K562 (cell line): ENCODE results near the gene APOL2. TPM values are rescaled to one million over a fixed set of nuclear protein-coding genes. Genes with fewer than 3 reads are reported as not detected.
A peak's percentile ranks its signal among the peaks of the same experiment; 100 is the strongest.

Experiments used
- ARID2 ChIP-seq: fragments of 450-650 bp; IDR thresholded peaks from 2 replicates; pipeline ENCODE4 v1.6.1; 2017; ENCODE audit warnings: antibody characterized with exemption, mild to moderate bottlenecking
- BCL6 ChIP-seq: fragments of 250-450 bp; sonication (Bioruptor Pico); IDR thresholded peaks from 2 replicates; pipeline ENCODE4 v1.4.0; 2020
- BHLHE40 ChIP-seq: IDR thresholded peaks from 2 replicates; pipeline ENCODE4 v1.6.1; 2011; ENCODE audit warnings: low read length, improper control_type of control experiment
- ESRRA ChIP-seq: fragments of 450-650 bp; IDR thresholded peaks from 2 replicates; pipeline ENCODE4 v1.6.1; 2014; ENCODE audit warnings: low read depth, mild to moderate bottlenecking, moderate library complexity, borderline replicate concordance
- FOXJ2 ChIP-seq: fragments of 200-800 bp; sonication (Bioruptor generic); IDR thresholded peaks from 2 replicates; pipeline ENCODE4 v1.6.1; 2016; ENCODE audit warnings: missing genetic modification characterization, missing compliant biosample characterization
- HDGF ChIP-seq: fragments of 450-650 bp; IDR thresholded peaks from 2 replicates; pipeline ENCODE4 v1.6.1; 2016
- JUN ChIP-seq, 2 experiments: sonication (generic) in 1 of 2; formaldehyde crosslinking in 1 of 2; IDR thresholded peaks; 2 replicates each; pipeline versions ENCODE4 v1.6.1 to v1.8.0; 2012 to 2022; ENCODE audit warnings: borderline replicate concordance in 2 of 2, mild to moderate bottlenecking in 2 of 2, improper control_type of control experiment in 1 of 2, low read depth in 1 of 2, low read length in 1 of 2, missing genetic modification reagents in 1 of 2
- MXI1 ChIP-seq: IDR thresholded peaks from 2 replicates; pipeline ENCODE4 v1.6.1; 2011; ENCODE audit warnings: low read depth, mild to moderate bottlenecking, improper control_type of control experiment, low read length
- NFIC ChIP-seq: fragments of 450-650 bp; IDR thresholded peaks from 2 replicates; pipeline ENCODE4 v1.6.1; 2017; ENCODE audit warnings: mild to moderate bottlenecking, inconsistent platforms
- PHF8 ChIP-seq: fragments of 200-600 bp; sonication (generic); IDR thresholded peaks from 2 replicates; pipeline ENCODE4 v1.6.1; 2012; ENCODE audit warnings: mixed run types, mild to moderate bottlenecking, inconsistent platforms, low read length, moderate library complexity, borderline replicate concordance
- POLR2A ChIP-seq: fragments of 450-650 bp; conservative IDR thresholded peaks from 2 replicates; pipeline ENCODE4 v1.6.1; 2016
- RBFOX2 ChIP-seq: fragments of 200-400 bp; formaldehyde crosslinking; IDR thresholded peaks from 2 replicates; pipeline ENCODE4 v1.6.1; 2017; ENCODE audit warnings: low read depth, mild to moderate bottlenecking, low read length, moderate library complexity
- RCOR1 ChIP-seq, 2 experiments: IDR thresholded peaks; 2 replicates each; pipeline ENCODE4 v1.6.1; 2012; ENCODE audit warnings: low read depth in 2 of 2, low read length in 2 of 2, borderline replicate concordance in 1 of 2, improper control_type of control experiment in 1 of 2
- STAT5B ChIP-seq: fragments of 250-450 bp; sonication (Bioruptor Pico); IDR thresholded peaks from 2 replicates; pipeline ENCODE4 v1.8.0; 2021; ENCODE audit warnings: mild to moderate bottlenecking, inconsistent platforms
- TAF1 ChIP-seq: IDR thresholded peaks from 2 replicates; pipeline ENCODE4 v1.6.1; 2011; ENCODE audit warnings: mild to moderate bottlenecking, low read length, moderate library complexity; ENCODE audit not compliant: insufficient read depth, control insufficient read depth, severe bottlenecking; ENCODE audit errors: extremely low read depth
- polyA plus RNA-seq, 8 experiments: library from polyadenylated mRNA; depleted of rRNA in 4 of 8; stranded (reverse) in 5 of 8; unstranded in 3 of 8; fragments of >200 nt; fragmentation: Nextera tagmentation in 2 of 8; fragmentation: Illumina TruSeq in 1 of 8; extraction: Ambion mirVana in 2 of 8; extraction: Trizol in 1 of 8; gene quantifications; 2 replicates each; pipeline versions ENCODE4 v1.2.1 to v1.2.3, GENCODE V29; 2011 to 2014; ENCODE audit warnings: inconsistent platforms in 1 of 8, missing spikeins in 1 of 8
- total RNA-seq, 7 experiments: library from RNA; depleted of rRNA in 6 of 7; stranded (reverse); fragments of >200 nt in 6 of 7; fragmentation: Illumina TruSeq in 2 of 7; extraction: Trizol in 2 of 7; gene quantifications; 2 replicates each; pipeline versions ENCODE4 v1.2.1 to v1.2.3, GENCODE V29; 2011 to 2021; ENCODE audit warnings: low replicate concordance in 1 of 7
- TF ChIP-seq, protein P1 (sequence below), 3 experiments: IDR thresholded peaks in 2 of 3; conservative IDR thresholded peaks in 1 of 3; 2 replicates each; pipeline ENCODE4 v1.5.1; 2011 to 2012; ENCODE audit warnings: low read length in 3 of 3, mild to moderate bottlenecking in 3 of 3, control low read depth in 2 of 3, improper control_type of control experiment in 1 of 3, inconsistent platforms in 1 of 3, low read depth in 1 of 3, mixed read lengths in 1 of 3, moderate library complexity in 1 of 3; ENCODE audit not compliant: insufficient read depth in 2 of 3
- TF ChIP-seq, protein P2 (sequence below): fragments of 250-450 bp; sonication (Bioruptor Pico); IDR thresholded peaks from 2 replicates; pipeline ENCODE4 v1.5.0; 2021; ENCODE audit warnings: mild to moderate bottlenecking, moderate library complexity
- TF ChIP-seq, protein P3 (sequence below): sonication (generic); formaldehyde crosslinking; IDR thresholded peaks from 2 replicates; pipeline ENCODE4 v1.9.0; 2022; ENCODE audit warnings: mild to moderate bottlenecking, missing genetic modification reagents
- TF ChIP-seq, protein P4 (sequence below): conservative IDR thresholded peaks from 2 replicates; pipeline ENCODE4 v1.6.1; 2011; ENCODE audit warnings: low read depth, mild to moderate bottlenecking, low read length; ENCODE audit not compliant: control insufficient read depth

The APOL2 gene
- total and polyA plus RNA-seq, 9 of the 15 experiments (the other 6 are each of a cell fraction or from before 2014, with no cell fraction given), result 2.7 to 10.6 (median 8.9) TPM

DNA sequence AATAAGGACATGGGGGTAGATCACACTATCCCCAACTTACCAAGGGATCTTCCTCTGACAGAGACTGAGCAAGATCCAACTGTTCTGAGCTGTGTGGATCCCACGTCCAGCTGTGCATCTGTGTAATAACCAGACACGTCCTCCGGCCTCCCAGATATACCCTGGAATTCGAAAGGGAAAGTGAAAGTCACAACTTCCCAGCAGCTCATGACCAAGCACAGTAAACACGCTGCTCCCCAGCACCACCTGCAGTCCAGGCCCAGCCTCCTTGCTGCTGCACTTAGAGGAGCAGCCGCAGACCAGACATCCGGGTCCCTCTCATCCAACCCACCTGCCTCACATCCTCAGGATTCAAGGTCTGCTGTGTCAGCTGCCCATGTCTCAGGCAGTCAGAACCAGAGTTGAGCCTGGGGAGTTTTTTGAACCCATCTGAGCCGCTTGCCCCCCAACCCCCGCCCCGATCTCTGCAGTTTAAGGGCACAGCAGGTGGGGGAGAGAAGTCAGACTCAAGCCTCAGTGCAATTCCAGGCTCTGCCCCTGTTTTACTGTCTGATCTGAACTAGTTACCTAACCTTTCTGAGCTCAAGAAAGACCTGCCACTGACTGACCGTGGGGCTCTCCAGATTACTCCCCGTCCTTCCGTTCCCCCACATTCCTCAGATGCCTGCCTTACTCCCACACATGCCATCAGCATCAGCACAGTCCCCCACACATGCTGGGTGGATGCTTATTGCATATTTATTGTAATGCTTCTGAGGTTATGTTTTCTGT, at the start of gene APOL2 (continued):
- TF ChIP-seq BHLHE40, result 0 out of 2 replicates have a peak, but pooled peaks have one; percentile 28
- no peak for TF ChIP-seq STAT5B (CRISPR knock-in tag)
- TF ChIP-seq, protein P1, sequence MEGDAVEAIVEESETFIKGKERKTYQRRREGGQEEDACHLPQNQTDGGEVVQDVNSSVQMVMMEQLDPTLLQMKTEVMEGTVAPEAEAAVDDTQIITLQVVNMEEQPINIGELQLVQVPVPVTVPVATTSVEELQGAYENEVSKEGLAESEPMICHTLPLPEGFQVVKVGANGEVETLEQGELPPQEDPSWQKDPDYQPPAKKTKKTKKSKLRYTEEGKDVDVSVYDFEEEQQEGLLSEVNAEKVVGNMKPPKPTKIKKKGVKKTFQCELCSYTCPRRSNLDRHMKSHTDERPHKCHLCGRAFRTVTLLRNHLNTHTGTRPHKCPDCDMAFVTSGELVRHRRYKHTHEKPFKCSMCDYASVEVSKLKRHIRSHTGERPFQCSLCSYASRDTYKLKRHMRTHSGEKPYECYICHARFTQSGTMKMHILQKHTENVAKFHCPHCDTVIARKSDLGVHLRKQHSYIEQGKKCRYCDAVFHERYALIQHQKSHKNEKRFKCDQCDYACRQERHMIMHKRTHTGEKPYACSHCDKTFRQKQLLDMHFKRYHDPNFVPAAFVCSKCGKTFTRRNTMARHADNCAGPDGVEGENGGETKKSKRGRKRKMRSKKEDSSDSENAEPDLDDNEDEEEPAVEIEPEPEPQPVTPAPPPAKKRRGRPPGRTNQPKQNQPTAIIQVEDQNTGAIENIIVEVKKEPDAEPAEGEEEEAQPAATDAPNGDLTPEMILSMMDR (IDR thresholded peaks at IDR 0.05 in 2 of 3, conservative IDR thresholded peaks at IDR 0.05 in 1 of 3; ENCODE audit: insufficient read depth in 2 of 3, low read depth in 1 of 3, low read length in 3 of 3), result peak; percentile 69 to 73 (median 71)
- TF ChIP-seq NFIC, result no peak
- TF ChIP-seq ARID2, result no peak
- peak; percentile 89 for TF ChIP-seq MXI1
- TF ChIP-seq TAF1, result no peak
- TF ChIP-seq PHF8, result peak; percentile 43; the same call in 1 of the 2 replicates
- TF ChIP-seq, protein P2, sequence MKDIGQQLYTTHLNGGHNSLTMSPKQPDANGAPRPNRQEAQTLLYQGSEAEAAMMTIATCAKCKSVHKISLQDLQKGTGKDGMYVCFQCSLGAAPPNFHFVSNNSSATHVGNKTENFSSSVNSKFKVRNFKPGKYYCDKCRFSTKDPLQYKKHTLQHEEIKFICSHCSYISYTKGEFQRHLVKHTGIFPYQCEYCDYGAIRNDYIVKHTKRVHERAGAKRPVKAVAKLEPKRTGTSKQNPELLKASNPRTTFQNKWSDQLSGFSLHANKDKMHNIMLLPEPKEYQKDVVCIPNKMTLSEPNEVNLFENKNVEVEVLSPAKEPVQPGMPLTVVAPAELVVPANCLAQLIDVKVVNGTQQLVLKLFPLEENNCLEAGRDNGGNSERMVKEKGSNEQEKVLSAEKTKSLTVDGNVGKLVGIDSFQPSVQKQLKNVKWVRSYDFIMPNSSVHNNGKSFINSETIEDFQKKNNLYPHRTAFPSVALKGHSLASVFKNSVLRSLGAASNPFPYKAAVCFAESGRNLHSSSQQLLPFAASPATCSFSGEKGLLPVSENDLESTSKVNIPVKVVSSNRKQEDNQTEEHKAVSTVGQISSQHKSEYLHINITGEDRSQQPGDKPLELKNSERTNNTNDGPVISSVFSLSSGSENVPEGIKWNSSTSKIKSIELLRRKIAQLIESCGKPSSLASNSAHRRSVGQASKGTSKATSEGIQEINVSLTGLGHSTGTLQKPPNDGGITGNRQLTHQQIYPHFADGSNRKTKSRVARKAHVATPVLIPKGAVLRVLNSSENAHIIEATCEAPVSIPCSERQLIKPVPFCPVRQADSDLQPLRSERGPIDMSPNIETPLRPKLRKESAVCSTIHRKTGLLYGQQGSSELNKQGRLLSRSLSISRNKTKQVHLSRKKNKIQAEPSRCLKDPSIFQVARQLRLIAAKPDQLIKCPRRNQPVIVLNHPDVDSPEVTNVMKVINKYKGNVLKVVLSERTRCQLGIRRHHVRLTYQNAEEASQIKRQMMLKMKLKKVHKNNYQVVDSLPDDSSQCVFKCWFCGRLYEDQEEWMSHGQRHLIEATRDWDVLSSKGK, result no peak
- TF ChIP-seq BCL6, result no peak
- peak; percentile 81 for TF ChIP-seq FOXJ2 (tag)
- TF ChIP-seq POLR2A, result peak; percentile 48; the same call in 1 of the 2 replicates
- TF ChIP-seq ESRRA, result peak; percentile 15; the same call in 1 of the 2 replicates
- TF ChIP-seq, protein P3, sequence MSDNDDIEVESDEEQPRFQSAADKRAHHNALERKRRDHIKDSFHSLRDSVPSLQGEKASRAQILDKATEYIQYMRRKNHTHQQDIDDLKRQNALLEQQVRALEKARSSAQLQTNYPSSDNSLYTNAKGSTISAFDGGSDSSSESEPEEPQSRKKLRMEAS, result peak; percentile 79
- TF ChIP-seq, protein P4, sequence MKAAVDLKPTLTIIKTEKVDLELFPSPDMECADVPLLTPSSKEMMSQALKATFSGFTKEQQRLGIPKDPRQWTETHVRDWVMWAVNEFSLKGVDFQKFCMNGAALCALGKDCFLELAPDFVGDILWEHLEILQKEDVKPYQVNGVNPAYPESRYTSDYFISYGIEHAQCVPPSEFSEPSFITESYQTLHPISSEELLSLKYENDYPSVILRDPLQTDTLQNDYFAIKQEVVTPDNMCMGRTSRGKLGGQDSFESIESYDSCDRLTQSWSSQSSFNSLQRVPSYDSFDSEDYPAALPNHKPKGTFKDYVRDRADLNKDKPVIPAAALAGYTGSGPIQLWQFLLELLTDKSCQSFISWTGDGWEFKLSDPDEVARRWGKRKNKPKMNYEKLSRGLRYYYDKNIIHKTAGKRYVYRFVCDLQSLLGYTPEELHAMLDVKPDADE, result peak; percentile 60; the same call in 1 of the 2 replicates
- peak in 1 of 2 experiments; percentile 45; a peak in 1 of 4 replicates for TF ChIP-seq RCOR1 (IDR thresholded peaks at IDR 0.05; ENCODE audit: borderline replicate concordance in 1 of 2, low read depth in 2 of 2, low read length in 2 of 2)
- TF ChIP-seq HDGF, result no peak
- TF ChIP-seq RBFOX2, result 0 out of 2 replicates have a peak, but pooled peaks have one; percentile 19
- TF ChIP-seq JUN (IDR thresholded peaks at IDR 0.05; ENCODE audit: borderline replicate concordance, low read depth, low read length), result 0 out of 2 replicates have a peak, but pooled peaks have one; percentile 20
- TF ChIP-seq JUN (CRISPR knock-in tag; IDR thresholded peaks at IDR 0.05; ENCODE audit: borderline replicate concordance), result no peak
